Endothelial cell of umbilical vein (primary cell): ENCODE measurements around the gene FANCC. TPM values are rescaled to one million over a fixed set of nuclear protein-coding genes. Genes with fewer than 3 reads are reported as not detected.

Experiments used
- BruUV-seq: library from RNA; stranded (reverse); fragments of 400-500 nt; replicated peaks from 2 replicates; lab custom pipeline; 2021; lab: Mats Ljungman, UMichigan
- CTCF ChIA-PET: fragments of 300-600, 350-600 bp; sonication (Branson Sonifier 250); formaldehyde crosslinking; loops from one replicate; lab custom pipeline; 2021; ENCODE audit warnings: antibody characterized with exemption, inconsistent platforms; lab: Charles Lee
- POLR2A ChIA-PET: fragments of 300-600, 350-600 bp; sonication (Branson Sonifier 250); formaldehyde crosslinking; loops from one replicate; lab custom pipeline; 2021; ENCODE audit warnings: antibody characterized with exemption, inconsistent platforms; lab: Charles Lee
- DNase-seq: peaks from one replicate; pipeline ENCODE4 v3.0.0-alpha.2; 2011; ENCODE audit warnings: low read depth, low spot score
- FAIRE-seq: peaks from 2 replicates; lab custom pipeline; 2011; peaks lifted over from hg19 to GRCh38; lab: Jason Lieb, UNC
- H2AFZ ChIP-seq: 2 replicates; pipeline ENCODE4 v1.6.0; 2012; ENCODE audit warnings: low read depth, low read length, control low read depth, inconsistent platforms
- H3K27ac ChIP-seq: 2 replicates; pipeline ENCODE4 v1.5.1; 2011; ENCODE audit warnings: low read depth, mild to moderate bottlenecking, control low read depth, low read length, moderate library complexity; ENCODE audit not compliant: insufficient read depth
- H3K27me3 ChIP-seq, 2 experiments: 2 replicates each; pipeline versions ENCODE4 v1.6.0 to v1.6.1; 2011; ENCODE audit warnings: low read length in 2 of 2, mixed read lengths in 1 of 2; ENCODE audit not compliant: control insufficient read depth in 2 of 2, insufficient read depth in 2 of 2
- H3K36me3 ChIP-seq, 2 experiments: 2 replicates in 1 of 2; 3 replicates in 1 of 2; pipeline ENCODE4 v1.5.1; 2011; ENCODE audit warnings: low read length in 2 of 2, mild to moderate bottlenecking in 1 of 2, moderate library complexity in 1 of 2; ENCODE audit not compliant: control insufficient read depth in 2 of 2, insufficient read depth in 2 of 2; ENCODE audit errors: extremely low read depth in 1 of 2
- H3K4me1 ChIP-seq: 3 replicates; pipeline ENCODE4 v1.5.1; 2011; ENCODE audit warnings: mild to moderate bottlenecking, low read length; ENCODE audit not compliant: control insufficient read depth, insufficient read depth; ENCODE audit errors: extremely low read depth
- H3K4me2 ChIP-seq: 2 replicates; pipeline ENCODE4 v1.6.1; 2011; ENCODE audit warnings: low read length, control low read depth, mixed read lengths; ENCODE audit not compliant: insufficient read depth
- H3K4me3 ChIP-seq, 3 experiments: fragments of 200-600 bp in 1 of 3; sonication (generic), shearing (Covaris generic) in 1 of 3; replicated peaks in 1 of 3; 2 replicates each; pipeline ENCODE4 v1.5.1; 2011 to 2016; ENCODE audit warnings: control low read depth in 3 of 3, low read length in 3 of 3, mild to moderate bottlenecking in 2 of 3, inconsistent platforms in 1 of 3, low read depth in 1 of 3, moderate library complexity in 1 of 3; ENCODE audit not compliant: insufficient read depth in 1 of 3
- H3K79me2 ChIP-seq: 2 replicates; pipeline ENCODE4 v1.6.0; 2012; ENCODE audit warnings: low read length, inconsistent platforms; ENCODE audit not compliant: control insufficient read depth, insufficient read depth
- H3K9ac ChIP-seq: replicated peaks from 2 replicates; pipeline ENCODE3; 2011; ENCODE audit warnings: low read length, control low read depth; ENCODE audit not compliant: insufficient read depth; ENCODE audit errors: extremely low read depth
- H3K9me1 ChIP-seq: replicated peaks from 3 replicates; pipeline ENCODE4 v1.6.0; 2011; ENCODE audit warnings: mild to moderate bottlenecking, low read length; ENCODE audit not compliant: control insufficient read depth, insufficient read depth; ENCODE audit errors: extremely low read depth
- H3K9me3 ChIP-seq: replicated peaks from 2 replicates; pipeline ENCODE4 v1.5.1; 2012; ENCODE audit warnings: low read length, inconsistent platforms; ENCODE audit not compliant: control insufficient read depth, insufficient read depth
- H4K20me1 ChIP-seq: replicated peaks from 2 replicates; pipeline ENCODE3; 2011; ENCODE audit warnings: mild to moderate bottlenecking, low read length; ENCODE audit not compliant: control insufficient read depth, insufficient read depth; ENCODE audit errors: extremely low read depth
- EZH2 ChIP-seq: IDR thresholded peaks from 2 replicates; pipeline ENCODE4 v1.6.1; 2012; ENCODE audit warnings: borderline replicate concordance, low read depth, mild to moderate bottlenecking, moderate library complexity, low read length, inconsistent platforms; ENCODE audit not compliant: severe bottlenecking
- FOS ChIP-seq: IDR thresholded peaks from 2 replicates; pipeline ENCODE4 v1.6.1; 2011; ENCODE audit warnings: mild to moderate bottlenecking, low read length, moderate library complexity, borderline replicate concordance; ENCODE audit not compliant: insufficient read depth
- GATA2 ChIP-seq: IDR thresholded peaks from 2 replicates; pipeline ENCODE4 v1.7.0; 2011; ENCODE audit warnings: low read depth, mild to moderate bottlenecking, moderate library complexity, mixed read lengths, low read length; ENCODE audit not compliant: insufficient read length, insufficient read depth
- JUN ChIP-seq: IDR thresholded peaks from 2 replicates; pipeline ENCODE4 v1.6.1; 2011; ENCODE audit warnings: borderline replicate concordance, low read depth; ENCODE audit not compliant: insufficient read length, insufficient read depth
- MAX ChIP-seq: IDR thresholded peaks from 2 replicates; pipeline ENCODE4 v1.6.1; 2011; ENCODE audit not compliant: insufficient read depth, insufficient read length
- MYC ChIP-seq: IDR thresholded peaks from one replicate; pipeline ENCODE4 v1.6.1; 2011; ENCODE audit warnings: mild to moderate bottlenecking, low read depth, low read length
- POLR2A ChIP-seq: IDR thresholded peaks from 2 replicates; pipeline ENCODE4 v1.6.1; 2012; ENCODE audit warnings: low read depth, mild to moderate bottlenecking, control low read depth, low read length
- POLR2AphosphoS5 ChIP-seq: IDR thresholded peaks from 2 replicates; pipeline ENCODE4 v1.6.1; 2012; ENCODE audit warnings: low read depth, mild to moderate bottlenecking, control low read depth, low read length, moderate library complexity; ENCODE audit not compliant: insufficient read depth
- dilution Hi-C: fragments of 300-500 bp; cut with MboI; formaldehyde crosslinking; loops from one replicate; pipeline ENCODE4 v1.15.0; 2019; ENCODE audit warnings: low sequenced_read_pairs; ENCODE audit not compliant: extremely low pct_ligation_motif_present
- intact Hi-C: fragments of 100-400 bp; cut with micrococcal nuclease; formaldehyde crosslinking; loops from one replicate; pipeline ENCODE4 v1.10.0; 2022
- polyA plus RNA-seq, 4 experiments: library from polyadenylated mRNA; depleted of rRNA in 3 of 4; stranded (reverse) in 3 of 4; unstranded in 1 of 4; fragments of >200 nt; gene quantifications; 2 replicates each; pipeline versions ENCODE4 v1.2.1 to v1.2.3, GENCODE V29; 2011 to 2012; ENCODE audit warnings: missing spikeins in 1 of 4
- total RNA-seq: library from RNA; stranded (reverse); gene quantifications from 2 replicates; pipeline ENCODE4 v1.2.3, GENCODE V29; 2021
- TF ChIP-seq, protein P1 (sequence below), 2 donors: IDR thresholded peaks; 1 replicate in 1 of 2; 2 replicates in 1 of 2; pipeline ENCODE4 v1.5.1; 2011; ENCODE audit warnings: low read length in 2 of 2, mild to moderate bottlenecking in 2 of 2, moderate library complexity in 2 of 2, control low read depth in 1 of 2, inconsistent platforms in 1 of 2, low read depth in 1 of 2; ENCODE audit not compliant: insufficient read depth in 1 of 2; ENCODE audit errors: extremely low read depth in 1 of 2

Gene FANCC
- total and polyA plus RNA-seq, 2 donors (not counting 3 experiments of a cell fraction or from before 2014, with no cell fraction given), result 5.7 to 13.1 TPM

DNA sequence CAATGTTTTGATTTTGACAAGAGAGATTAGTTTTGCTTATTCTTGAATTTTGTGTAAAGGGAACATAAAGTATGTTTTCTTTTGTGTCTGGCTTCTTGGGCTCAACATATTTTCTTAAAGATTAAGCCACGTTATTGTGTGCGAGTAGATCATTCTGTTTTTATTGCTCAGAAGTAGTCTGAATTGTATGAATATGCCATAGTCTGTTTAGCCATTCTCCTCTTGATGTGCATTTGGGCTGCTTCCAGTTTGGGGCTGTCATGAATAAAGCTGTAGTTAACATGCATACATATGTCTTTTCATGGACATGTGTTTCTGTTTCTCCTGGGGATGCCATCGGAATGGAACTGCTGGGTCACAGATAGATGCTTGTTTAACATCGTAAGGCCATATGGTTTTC is 198.9 kb downstream of the FANCC start:
- DNase-seq (no peak), FAIRE-seq (no peak)
- H4K20me1 ChIP-seq, result no peaks in the 10 kb centered on the region
- dilution Hi-C loops, result no loop called here
- POLR2A ChIA-PET, result no interaction called here
- no peaks in the 10 kb centered on the region for H3K9me3 ChIP-seq
- intact Hi-C loops, result no loop called here
- H3K9ac ChIP-seq, result no peak overlapping the region
- TF ChIP-seq FOS, result no peak
- no peak for TF ChIP-seq GATA2
- no peak for TF ChIP-seq MAX
- no peak for TF ChIP-seq JUN
- no peak for TF ChIP-seq POLR2A
- no peak for TF ChIP-seq EZH2
- no peak for TF ChIP-seq MYC
- no peak for TF ChIP-seq POLR2AphosphoS5
- CTCF ChIA-PET, result interaction anchor here (0.6 to 5.8 kb wide), 3 partner anchors 8 to 438 kb away, joined by 3 to 48 read pairs (median 5); no protein-coding TSS in a partner anchor
- no peaks in the 10 kb centered on the region for H3K27me3 ChIP-seq
- H3K36me3 ChIP-seq, result no peaks in the 10 kb centered on the region
- no peak overlapping the region for H3K4me3 ChIP-seq
- no TSS peak for BruUV-seq
- no peaks in the 10 kb centered on the region for H3K4me1 ChIP-seq
- H3K4me2 ChIP-seq, result no peak overlapping the region
- H3K79me2 ChIP-seq, result no peaks in the 10 kb centered on the region
- no peak overlapping the region for H3K27ac ChIP-seq
- H3K9me1 ChIP-seq, result no peaks in the 10 kb centered on the region
- no peak overlapping the region for H2AFZ ChIP-seq

DNA sequence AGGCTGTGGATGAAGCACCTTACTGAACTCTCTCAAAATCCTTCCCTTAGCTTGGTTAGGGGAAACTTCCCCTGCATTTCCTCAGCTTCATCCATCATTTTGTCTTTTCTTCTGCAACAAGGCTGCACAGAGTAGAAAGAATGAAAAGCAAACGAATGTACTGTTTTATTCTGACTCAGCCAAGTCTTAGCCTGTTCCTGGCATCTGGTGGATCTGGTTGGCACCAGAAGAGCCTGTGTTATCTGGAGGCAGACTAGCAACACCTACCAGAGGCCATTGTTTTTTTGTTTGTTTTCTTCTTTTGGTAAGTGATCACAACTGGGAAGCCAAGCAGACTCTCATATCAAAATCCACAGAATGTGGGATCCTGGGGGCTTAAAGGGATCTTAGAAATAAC is 200.7 kb downstream of the FANCC start:
- H4K20me1 ChIP-seq, result no peaks in the 10 kb centered on the region
- no TSS peak for BruUV-seq
- H3K4me3 ChIP-seq, result no peak overlapping the region
- FAIRE-seq, result no peak
- H3K4me2 ChIP-seq, result no peak overlapping the region
- ChIA-PET CTCF (interaction anchor here (1.5 to 5.8 kb wide), 5 partner anchors 10 to 435 kb away, joined by 4 to 48 read pairs (median 9); no protein-coding TSS in a partner anchor), POLR2A (no interaction called here)
- H3K79me2 ChIP-seq, result no peaks in the 10 kb centered on the region
- H3K36me3 ChIP-seq, result no peaks in the 10 kb centered on the region
- no peaks in the 10 kb centered on the region for H3K27me3 ChIP-seq
- H3K4me1 ChIP-seq, result no peaks in the 10 kb centered on the region
- no peak for TF ChIP-seq FOS
- TF ChIP-seq, protein P1, sequence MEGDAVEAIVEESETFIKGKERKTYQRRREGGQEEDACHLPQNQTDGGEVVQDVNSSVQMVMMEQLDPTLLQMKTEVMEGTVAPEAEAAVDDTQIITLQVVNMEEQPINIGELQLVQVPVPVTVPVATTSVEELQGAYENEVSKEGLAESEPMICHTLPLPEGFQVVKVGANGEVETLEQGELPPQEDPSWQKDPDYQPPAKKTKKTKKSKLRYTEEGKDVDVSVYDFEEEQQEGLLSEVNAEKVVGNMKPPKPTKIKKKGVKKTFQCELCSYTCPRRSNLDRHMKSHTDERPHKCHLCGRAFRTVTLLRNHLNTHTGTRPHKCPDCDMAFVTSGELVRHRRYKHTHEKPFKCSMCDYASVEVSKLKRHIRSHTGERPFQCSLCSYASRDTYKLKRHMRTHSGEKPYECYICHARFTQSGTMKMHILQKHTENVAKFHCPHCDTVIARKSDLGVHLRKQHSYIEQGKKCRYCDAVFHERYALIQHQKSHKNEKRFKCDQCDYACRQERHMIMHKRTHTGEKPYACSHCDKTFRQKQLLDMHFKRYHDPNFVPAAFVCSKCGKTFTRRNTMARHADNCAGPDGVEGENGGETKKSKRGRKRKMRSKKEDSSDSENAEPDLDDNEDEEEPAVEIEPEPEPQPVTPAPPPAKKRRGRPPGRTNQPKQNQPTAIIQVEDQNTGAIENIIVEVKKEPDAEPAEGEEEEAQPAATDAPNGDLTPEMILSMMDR (IDR thresholded peaks at IDR 0.05; ENCODE audit: extremely low read depth in 1 of 2, insufficient read depth in 1 of 2, low read depth in 1 of 2, low read length in 2 of 2), result no peak
- no peak overlapping the region for H3K27ac ChIP-seq
- intact Hi-C loops (no loop called here), dilution Hi-C loops (no loop called here)
- H2AFZ ChIP-seq, result no peak overlapping the region
- DNase-seq, result no peak
- H3K9ac ChIP-seq, result no peak overlapping the region
- no peaks in the 10 kb centered on the region for H3K9me3 ChIP-seq
- H3K9me1 ChIP-seq, result no peaks in the 10 kb centered on the region
